ENCODE results near the gene SPSB2. TPM values are rescaled to one million over a fixed set of nuclear protein-coding genes. Genes with fewer than 3 reads are reported as not detected.

Gene SPSB2
- polyA plus RNA-seq, 4 donors, result 9.7 to 22.5 (median 12.7) TPM

- FAIRE-seq (no peak), DNase-seq (peak in 1 of 2 donors; percentile 32)
- Histone ChIP-seq H3K27me3 (ENCODE audit: control insufficient read depth in 3 of 3, insufficient read depth in 3 of 3, low read length in 3 of 3) (no peaks in the 10 kb centered on the region), H3K4me3 (ENCODE audit: low read depth in 1 of 3, low read length in 3 of 3) (no peak overlapping the region), H3K4me1 (ENCODE audit: control insufficient read depth in 3 of 3, insufficient read depth in 2 of 3, low read depth in 1 of 3, low read length in 2 of 3) (peaks cover 0 to 31% (median 0%) of the 10 kb centered on the region in 3 donors), H3K36me3 (ENCODE audit: control insufficient read depth in 3 of 3, insufficient read depth in 2 of 3, low read depth in 1 of 3, low read length in 3 of 3) (peaks cover 0 to 61% (median 0%) of the 10 kb centered on the region in 3 donors), H3K27ac (ENCODE audit: low read depth in 1 of 3, low read length in 2 of 3) (peak overlapping the region in 1 of 3 donors; percentile 18), H3K9me3 (ENCODE audit: control insufficient read depth in 2 of 2, insufficient read depth in 1 of 2, low read depth in 1 of 2, low read length in 1 of 2) (no peaks in the 10 kb centered on the region)
- 50 to 63% (median 61%) methylated on average over 10 of the region's 10 CpGs for WGBS, 3 donors
Measured at GRCh38 chr12:6839482-6840201, 33.5 kb downstream of the SPSB2 start.

DNA sequence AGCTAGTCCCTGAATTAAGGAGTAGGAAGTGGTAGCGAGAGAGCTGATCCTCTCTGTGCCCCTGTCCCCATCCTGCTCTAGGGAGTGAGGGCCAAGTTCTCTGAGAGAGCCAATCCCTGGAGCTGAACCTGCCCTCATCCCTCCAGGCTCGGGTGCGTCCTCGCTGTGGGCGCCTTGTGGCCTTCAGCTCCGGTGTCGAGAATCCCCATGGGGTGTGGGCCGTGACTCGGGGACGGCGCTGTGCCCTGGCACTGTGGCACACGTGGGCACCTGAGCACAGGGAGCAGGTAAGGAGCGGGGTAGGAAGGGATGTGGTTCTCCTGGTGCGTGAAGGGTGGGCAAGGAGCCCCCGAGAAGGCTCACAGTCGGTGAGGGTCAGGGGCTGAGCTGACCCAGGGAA is 34.2 kb downstream of the SPSB2 start:
- no peak for FAIRE-seq

DNA sequence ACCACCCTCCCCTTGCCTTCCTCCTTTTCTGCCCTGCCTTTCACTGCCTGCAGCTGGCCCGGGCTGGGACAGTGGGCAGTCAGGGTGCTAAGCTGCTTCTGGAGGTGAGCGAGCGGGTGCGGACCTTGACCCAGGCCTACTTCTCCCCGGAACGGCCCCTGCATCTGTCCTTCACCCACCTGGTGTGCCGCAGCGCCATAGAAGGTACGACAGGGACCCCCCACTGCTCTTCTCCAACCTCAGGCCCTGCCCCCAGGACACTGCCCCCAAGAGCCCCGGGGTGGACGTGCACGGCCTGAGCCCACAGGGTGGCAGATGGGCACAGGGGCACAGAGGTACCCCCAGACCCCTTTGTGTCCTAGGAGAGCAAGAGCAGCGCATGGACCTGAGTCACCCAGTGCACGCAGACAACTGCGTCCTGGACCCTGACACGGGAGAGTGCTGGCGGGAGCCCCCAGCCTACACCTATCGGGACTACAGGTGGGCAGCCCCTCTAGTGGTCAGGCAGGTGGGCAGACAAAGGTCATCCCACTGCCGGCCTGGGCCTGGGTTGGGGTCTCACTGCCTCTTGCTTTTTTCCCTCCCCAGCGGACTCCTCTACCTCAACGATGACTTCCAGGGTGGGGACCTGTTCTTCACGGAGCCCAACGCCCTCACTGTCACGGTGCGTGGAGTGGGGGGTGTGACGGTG is 35.6 kb downstream of the SPSB2 start:
- FAIRE-seq, result no peak
- no peak for DNase-seq
- no peak overlapping the region for H3K4me3 ChIP-seq (ENCODE audit: low read depth in 1 of 3, low read length in 3 of 3)
- 87 to 89% (median 87%) methylated on average over 25 to 26 of the region's 26 CpGs for WGBS, 3 donors
- no peaks in the 10 kb centered on the region for H3K9me3 ChIP-seq (ENCODE audit: control insufficient read depth in 2 of 2, insufficient read depth in 1 of 2, low read depth in 1 of 2, low read length in 1 of 2)
- H3K27me3 ChIP-seq (ENCODE audit: control insufficient read depth in 3 of 3, insufficient read depth in 3 of 3, low read length in 3 of 3), result no peaks in the 10 kb centered on the region
- no peak overlapping the region for H3K27ac ChIP-seq (ENCODE audit: low read depth in 1 of 3, low read length in 2 of 3)
- peaks cover 0 to 52% (median 0%) of the 10 kb centered on the region in 3 donors for H3K36me3 ChIP-seq (ENCODE audit: control insufficient read depth in 3 of 3, insufficient read depth in 2 of 3, low read depth in 1 of 3, low read length in 3 of 3)
- peaks cover 0 to 28% (median 0%) of the 10 kb centered on the region in 3 donors for H3K4me1 ChIP-seq (ENCODE audit: control insufficient read depth in 3 of 3, insufficient read depth in 2 of 3, low read depth in 1 of 3, low read length in 2 of 3)

More for the DNA sequence above, 34.2 kb downstream of the SPSB2 start:
- no peak for DNase-seq
- no peaks in the 10 kb centered on the region for H3K27me3 ChIP-seq (ENCODE audit: control insufficient read depth in 3 of 3, insufficient read depth in 3 of 3, low read length in 3 of 3)
- WGBS, 3 donors, result 90 to 92% (median 91%) methylated on average over 16 of the region's 16 CpGs
- H3K36me3 ChIP-seq (ENCODE audit: control insufficient read depth in 3 of 3, insufficient read depth in 2 of 3, low read depth in 1 of 3, low read length in 3 of 3), result peaks cover 0 to 59% (median 0%) of the 10 kb centered on the region in 3 donors
- H3K9me3 ChIP-seq (ENCODE audit: control insufficient read depth in 2 of 2, insufficient read depth in 1 of 2, low read depth in 1 of 2, low read length in 1 of 2), result no peaks in the 10 kb centered on the region
- no peak overlapping the region for H3K27ac ChIP-seq (ENCODE audit: low read depth in 1 of 3, low read length in 2 of 3)
- H3K4me1 ChIP-seq (ENCODE audit: control insufficient read depth in 3 of 3, insufficient read depth in 2 of 3, low read depth in 1 of 3, low read length in 2 of 3), result peaks cover 0 to 34% (median 0%) of the 10 kb centered on the region in 3 donors
- no peak overlapping the region for H3K4me3 ChIP-seq (ENCODE audit: low read depth in 1 of 3, low read length in 3 of 3)

- no peaks in the 10 kb centered on the region for H3K9me3 ChIP-seq (ENCODE audit: control insufficient read depth in 2 of 2, insufficient read depth in 1 of 2, low read depth in 1 of 2, low read length in 1 of 2)
- WGBS, 3 donors, result 88 to 95% (median 93%) methylated on average over 16 of the region's 16 CpGs
- no peak overlapping the region for H3K27ac ChIP-seq (ENCODE audit: low read depth in 1 of 3, low read length in 2 of 3)
- DNase-seq (no peak), FAIRE-seq (no peak)
- H3K27me3 ChIP-seq (ENCODE audit: control insufficient read depth in 3 of 3, insufficient read depth in 3 of 3, low read length in 3 of 3), result no peaks in the 10 kb centered on the region
- H3K4me1 ChIP-seq (ENCODE audit: control insufficient read depth in 3 of 3, insufficient read depth in 2 of 3, low read depth in 1 of 3, low read length in 2 of 3), result peaks cover 0 to 23% (median 0%) of the 10 kb centered on the region in 3 donors
- peaks cover 0 to 58% (median 0%) of the 10 kb centered on the region in 3 donors for H3K36me3 ChIP-seq (ENCODE audit: control insufficient read depth in 3 of 3, insufficient read depth in 2 of 3, low read depth in 1 of 3, low read length in 3 of 3)
- no peak overlapping the region for H3K4me3 ChIP-seq (ENCODE audit: low read depth in 1 of 3, low read length in 3 of 3)
Measured at GRCh38 chr12:6836851-6837250, 36.3 kb downstream of the SPSB2 start.

DNA sequence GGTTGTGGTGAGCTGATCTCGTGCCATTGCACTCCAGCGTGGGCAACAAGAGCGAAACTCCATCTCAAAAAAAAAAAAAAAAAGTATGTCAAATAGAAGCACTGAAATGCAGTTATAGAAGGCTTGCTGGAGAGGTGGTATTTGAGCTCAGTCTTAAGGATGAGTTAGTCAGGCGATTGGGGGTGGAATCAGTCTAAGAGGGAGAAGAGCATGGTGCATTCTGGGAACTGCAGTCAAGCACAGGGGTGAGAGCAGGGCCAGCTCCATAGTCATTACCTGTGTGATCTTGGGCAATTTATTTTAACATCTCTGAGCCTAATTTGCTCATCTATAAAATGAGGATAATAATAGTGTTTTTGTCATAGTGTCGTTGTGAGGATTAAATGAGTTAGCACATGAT is 38.2 kb downstream of the SPSB2 start:
- Histone ChIP-seq H3K4me1 (ENCODE audit: control insufficient read depth in 3 of 3, insufficient read depth in 2 of 3, low read depth in 1 of 3, low read length in 2 of 3) (peaks cover 0 to 14% (median 0%) of the 10 kb centered on the region in 3 donors), H3K27ac (ENCODE audit: low read depth in 1 of 3, low read length in 2 of 3) (no peak overlapping the region), H3K9me3 (ENCODE audit: control insufficient read depth in 2 of 2, insufficient read depth in 1 of 2, low read depth in 1 of 2, low read length in 1 of 2) (no peaks in the 10 kb centered on the region), H3K36me3 (ENCODE audit: control insufficient read depth in 3 of 3, insufficient read depth in 2 of 3, low read depth in 1 of 3, low read length in 3 of 3) (peaks cover 0 to 68% (median 0%) of the 10 kb centered on the region in 3 donors), H3K27me3 (ENCODE audit: control insufficient read depth in 3 of 3, insufficient read depth in 3 of 3, low read length in 3 of 3) (no peaks in the 10 kb centered on the region), H3K4me3 (ENCODE audit: low read depth in 1 of 3, low read length in 3 of 3) (no peak overlapping the region)
- FAIRE-seq (no peak), DNase-seq (no peak)
- WGBS, 3 donors, result 64 to 79% (median 70%) methylated on average over 5 of the region's 5 CpGs

- Histone ChIP-seq H3K27ac (ENCODE audit: low read depth in 1 of 3, low read length in 2 of 3) (peak overlapping the region in 1 of 3 donors; percentile 53), H3K27me3 (ENCODE audit: control insufficient read depth in 3 of 3, insufficient read depth in 3 of 3, low read length in 3 of 3) (peaks cover 0 to 3% (median 0%) of the 10 kb centered on the region in 3 donors), H3K4me3 (ENCODE audit: low read depth in 1 of 3, low read length in 3 of 3) (no peak overlapping the region), H3K9me3 (ENCODE audit: control insufficient read depth in 2 of 2, insufficient read depth in 1 of 2, low read depth in 1 of 2, low read length in 1 of 2) (no peaks in the 10 kb centered on the region), H3K4me1 (ENCODE audit: control insufficient read depth in 3 of 3, insufficient read depth in 2 of 3, low read depth in 1 of 3, low read length in 2 of 3) (peaks cover 0 to 18% (median 2%) of the 10 kb centered on the region in 3 donors), H3K36me3 (ENCODE audit: control insufficient read depth in 3 of 3, insufficient read depth in 2 of 3, low read depth in 1 of 3, low read length in 3 of 3) (peaks cover 0 to 65% (median 0%) of the 10 kb centered on the region in 3 donors)
- 41 to 76% (median 54%) methylated on average over 1 of the region's 1 CpG for WGBS, 3 donors
- DNase-seq, result peak in 1 of 2 donors; percentile 60
- FAIRE-seq, result no peak
Measured at GRCh38 chr12:6834254-6834653, 38.8 kb downstream of the SPSB2 start.

DNA sequence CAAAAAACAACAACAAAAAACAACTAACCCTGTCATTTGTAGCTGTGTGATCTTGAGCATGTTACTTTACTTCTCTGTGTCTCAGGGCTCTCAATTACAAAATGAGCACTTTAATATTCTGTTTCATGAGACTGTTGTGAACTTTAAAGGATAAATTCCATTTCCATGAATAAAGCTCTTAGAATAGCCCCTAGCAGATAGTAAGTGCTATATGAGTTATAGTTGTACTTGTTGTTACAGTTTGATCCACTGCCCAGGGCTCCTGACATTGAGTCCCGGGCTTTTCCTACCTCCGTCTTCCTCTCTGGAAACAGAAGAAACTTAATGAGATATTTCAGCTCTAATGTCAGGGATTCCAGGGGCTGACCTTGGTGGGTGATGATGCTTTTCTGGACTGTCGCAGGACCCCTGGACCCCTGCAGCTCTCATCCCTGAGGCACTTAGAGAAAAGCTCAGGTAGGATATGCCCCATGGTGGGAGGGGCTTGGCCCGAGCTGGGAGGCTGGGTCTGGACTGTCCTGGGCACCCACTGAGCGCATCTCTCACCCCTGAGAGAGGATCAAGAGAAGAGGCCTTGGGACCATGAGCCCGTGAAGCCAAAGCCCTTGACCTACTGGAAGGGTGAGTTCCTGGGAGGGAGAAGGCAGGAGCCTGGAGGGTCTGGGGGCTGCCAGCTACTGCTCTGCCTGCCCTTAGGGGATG is 39.8 kb downstream of the SPSB2 start:
- Histone ChIP-seq H3K4me1 (ENCODE audit: control insufficient read depth in 3 of 3, insufficient read depth in 2 of 3, low read depth in 1 of 3, low read length in 2 of 3) (peaks cover 0 to 18% (median 3%) of the 10 kb centered on the region in 3 donors), H3K27me3 (ENCODE audit: control insufficient read depth in 3 of 3, insufficient read depth in 3 of 3, low read length in 3 of 3) (peaks cover 0 to 7% (median 0%) of the 10 kb centered on the region in 3 donors), H3K27ac (ENCODE audit: low read depth in 1 of 3, low read length in 2 of 3) (peak overlapping the region in 1 of 3 donors; percentile 42), H3K36me3 (ENCODE audit: control insufficient read depth in 3 of 3, insufficient read depth in 2 of 3, low read depth in 1 of 3, low read length in 3 of 3) (peaks cover 0 to 57% (median 0%) of the 10 kb centered on the region in 3 donors), H3K9me3 (ENCODE audit: control insufficient read depth in 2 of 2, insufficient read depth in 1 of 2, low read depth in 1 of 2, low read length in 1 of 2) (no peaks in the 10 kb centered on the region), H3K4me3 (ENCODE audit: low read depth in 1 of 3, low read length in 3 of 3) (no peak overlapping the region)
- FAIRE-seq (no peak), DNase-seq (no peak)
- WGBS, 3 donors, result 83 to 89% (median 88%) methylated on average over 6 of the region's 6 CpGs

DNA sequence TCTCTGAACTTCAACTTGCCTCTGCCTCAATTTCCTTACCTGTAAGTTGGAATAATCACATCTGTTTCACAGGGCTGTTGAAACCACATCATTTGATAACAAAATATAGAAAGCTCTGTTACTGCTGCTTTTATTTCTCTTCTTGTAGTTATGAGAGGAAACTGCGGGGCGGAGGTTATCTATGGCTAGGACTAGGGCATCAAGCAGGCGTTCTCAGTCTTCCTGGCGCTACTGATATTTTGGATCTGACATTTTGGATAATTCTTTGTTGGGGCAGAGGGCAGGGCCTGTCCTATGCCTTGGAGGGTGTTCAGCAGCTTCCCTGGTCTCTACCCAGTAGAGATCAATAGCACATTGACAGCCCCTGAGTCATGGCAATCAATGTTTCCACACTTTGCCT is 41.0 kb downstream of the SPSB2 start:
- Histone ChIP-seq H3K9me3 (ENCODE audit: control insufficient read depth in 2 of 2, insufficient read depth in 1 of 2, low read depth in 1 of 2, low read length in 1 of 2) (no peaks in the 10 kb centered on the region), H3K36me3 (ENCODE audit: control insufficient read depth in 3 of 3, insufficient read depth in 2 of 3, low read depth in 1 of 3, low read length in 3 of 3) (peaks cover 0 to 45% (median 0%) of the 10 kb centered on the region in 3 donors), H3K27ac (ENCODE audit: low read depth in 1 of 3, low read length in 2 of 3) (no peak overlapping the region), H3K4me3 (ENCODE audit: low read depth in 1 of 3, low read length in 3 of 3) (no peak overlapping the region), H3K4me1 (ENCODE audit: control insufficient read depth in 3 of 3, insufficient read depth in 2 of 3, low read depth in 1 of 3, low read length in 2 of 3) (peaks cover 0 to 20% (median 7%) of the 10 kb centered on the region in 3 donors), H3K27me3 (ENCODE audit: control insufficient read depth in 3 of 3, insufficient read depth in 3 of 3, low read length in 3 of 3) (peaks cover 0 to 7% (median 0%) of the 10 kb centered on the region in 3 donors)
- DNase-seq (no peak), FAIRE-seq (no peak)
- WGBS, 3 donors, result 86 to 96% (median 92%) methylated on average over 4 of the region's 4 CpGs

Measured in small intestine (tissue), 7 donors.